Activated CD4-positive, alpha-beta memory T cell treated with anti-CD3 and anti-CD28 coated beads, Interleukin-2, amount 10 ng/mL, durations not matched to agents 7 days and 5 days (primary cell): ENCODE results near the gene REPS2. TPM values are rescaled to one million over a fixed set of nuclear protein-coding genes. Genes with fewer than 3 reads are reported as not detected.

Source experiments
- CTCF ChIA-PET: fragments of 350-600 bp; sonication (Branson Sonifier 250); formaldehyde crosslinking; loops from one replicate; lab custom pipeline; 2021; ENCODE audit warnings: antibody characterized with exemption, inconsistent platforms; lab: Charles Lee
- POLR2A ChIA-PET: fragments of 350-600 bp; sonication (Branson Sonifier 250); formaldehyde crosslinking; loops from one replicate; lab custom pipeline; 2021; ENCODE audit warnings: antibody characterized with exemption; lab: Charles Lee
- DNase-seq: peaks from one replicate; pipeline ENCODE4 v3.0.0-alpha.2; 2020
- H3K27ac Mint-ChIP-seq: one replicate; pipeline ENCODE4 v1.8.0; 2021; ENCODE audit warnings: mild to moderate bottlenecking, mixed read lengths
- H3K27me3 Mint-ChIP-seq: one replicate; pipeline ENCODE4 v1.8.0; 2021; ENCODE audit warnings: mixed read lengths
- H3K36me3 Mint-ChIP-seq: one replicate; pipeline ENCODE4 v1.8.0; 2021; ENCODE audit warnings: low read depth, mixed read lengths
- H3K4me1 Mint-ChIP-seq: one replicate; pipeline ENCODE4 v1.8.0; 2021; ENCODE audit warnings: mixed read lengths
- H3K4me3 Mint-ChIP-seq: one replicate; pipeline ENCODE4 v1.8.0; 2021; ENCODE audit warnings: mild to moderate bottlenecking, mixed read lengths
- H3K9me3 Mint-ChIP-seq: one replicate; pipeline ENCODE4 v1.8.0; 2021; ENCODE audit warnings: mixed read lengths
- total RNA-seq, 2 experiments: library from RNA; stranded (reverse); gene quantifications; one replicate each; pipeline ENCODE4 v1.2.3, GENCODE V29; 2021

REPS2 gene
- total RNA-seq, 2 experiments from 2014 or later: 0.10 TPM

DNA sequence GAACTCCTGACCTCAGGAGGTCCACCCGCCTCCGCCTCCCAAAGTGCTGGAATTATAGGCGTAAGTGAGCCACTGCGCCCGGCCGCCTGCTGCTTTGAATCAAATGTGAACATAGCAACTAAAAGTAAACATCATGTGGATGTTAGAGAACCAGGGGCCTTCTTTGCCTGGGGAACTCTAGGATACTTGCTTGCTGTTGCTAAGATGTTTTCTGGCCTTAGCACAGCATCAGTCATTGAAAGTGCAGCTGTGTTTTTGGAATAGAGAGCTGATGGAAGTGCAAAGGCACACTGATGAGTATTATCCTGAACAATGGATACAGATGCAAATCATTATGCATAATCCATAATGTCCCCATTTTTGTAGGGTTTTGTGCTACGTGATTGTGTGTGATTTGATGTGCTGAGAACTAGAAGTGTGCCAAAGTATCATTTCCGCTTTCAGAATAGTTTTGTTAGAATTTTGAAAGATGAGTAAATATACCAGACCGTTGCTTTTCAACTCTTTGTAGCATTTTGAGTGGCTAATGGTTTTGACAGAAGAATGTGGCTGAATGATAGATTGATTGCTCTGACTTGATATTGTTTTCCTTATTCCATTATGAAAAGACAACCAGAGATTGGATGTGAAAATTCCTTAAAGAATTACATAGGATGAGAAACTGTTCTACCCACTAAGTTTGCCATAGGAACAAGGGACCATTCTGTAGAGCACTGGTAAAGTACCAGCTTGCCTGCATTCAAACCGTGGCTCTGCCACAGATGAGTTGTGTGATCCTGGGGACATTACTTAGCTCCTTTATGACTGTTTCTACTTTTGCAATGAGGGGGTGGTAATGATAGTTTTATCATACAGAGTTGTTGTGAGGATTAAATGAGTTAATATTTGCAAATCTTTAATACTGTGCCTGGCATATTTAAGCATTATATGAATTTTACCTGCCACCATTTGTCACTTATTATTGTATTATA is 74.7 kb downstream of the REPS2 start:
- no peak for DNase-seq
- CTCF ChIA-PET: no interaction called here
- Mint-ChIP-seq H3K36me3 (no peaks in the 10 kb centered on the region), H3K4me1 (no peaks in the 10 kb centered on the region), H3K27ac (no peak overlapping the region), H3K4me3 (no peak overlapping the region), H3K9me3 (no peaks in the 10 kb centered on the region), H3K27me3 (no peaks in the 10 kb centered on the region)
- POLR2A ChIA-PET: no interaction called here

DNA sequence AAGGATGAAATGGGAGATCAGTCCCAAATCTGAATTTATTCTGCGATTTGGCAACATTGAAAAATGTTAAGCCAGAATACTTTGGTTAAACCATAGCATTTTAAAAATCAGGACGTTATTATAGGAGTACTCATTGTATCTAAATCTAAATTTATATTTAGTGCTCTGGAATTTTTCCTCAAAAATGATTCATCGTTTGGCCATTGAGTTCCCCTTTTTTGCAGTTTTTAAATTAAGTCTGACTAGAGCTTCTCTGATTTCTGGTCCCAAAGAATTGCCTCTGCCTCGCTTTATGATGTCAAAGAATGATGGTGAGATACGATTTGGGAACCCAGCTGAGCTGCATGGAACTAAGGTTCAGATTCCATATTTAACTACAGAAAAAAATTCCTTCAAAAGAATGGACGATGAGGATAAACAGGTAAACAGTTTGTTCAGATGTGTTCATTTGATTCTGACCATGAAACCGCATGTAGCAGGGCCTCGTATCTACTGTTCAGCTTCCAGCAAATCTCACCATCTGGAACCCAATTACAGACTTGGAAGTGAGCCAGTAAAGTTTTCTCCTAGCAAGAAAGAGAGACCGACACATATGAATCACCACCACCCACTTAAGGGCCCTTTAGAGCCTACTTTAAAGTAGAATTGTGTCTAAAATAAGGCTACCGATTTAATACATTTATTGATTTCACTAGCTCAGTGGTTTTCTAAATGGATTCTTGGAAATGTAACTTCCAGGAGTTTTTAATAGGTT is 75.6 kb downstream of the REPS2 start:
- Mint-ChIP-seq H3K27me3 (no peaks in the 10 kb centered on the region), H3K4me3 (no peak overlapping the region), H3K27ac (no peak overlapping the region), H3K36me3 (no peaks in the 10 kb centered on the region), H3K4me1 (no peaks in the 10 kb centered on the region), H3K9me3 (no peaks in the 10 kb centered on the region)
- CTCF ChIA-PET: no interaction called here
- POLR2A ChIA-PET: no interaction called here
- no peak for DNase-seq

DNA sequence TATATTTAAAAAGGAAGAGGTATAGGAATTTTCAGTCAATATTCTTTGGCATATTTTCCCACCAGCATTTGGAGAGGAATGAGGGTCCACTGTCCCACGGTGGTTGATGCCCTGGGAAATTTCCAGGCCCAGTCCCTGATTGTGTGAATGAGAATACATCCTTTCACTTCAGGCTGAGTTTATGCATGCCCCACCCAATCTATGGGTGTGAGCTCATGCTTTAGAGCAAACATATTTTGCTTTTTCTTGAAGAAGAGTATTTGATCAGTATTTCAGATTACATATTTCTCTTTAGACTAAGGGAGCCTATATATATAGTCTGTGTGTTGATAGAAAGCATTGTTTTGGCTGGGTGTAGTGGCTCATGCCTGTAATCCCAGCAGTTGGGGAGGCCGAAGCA is 77.2 kb downstream of the REPS2 start:
- H3K27ac Mint-ChIP-seq: no peak overlapping the region
- ChIA-PET POLR2A (no interaction called here), CTCF (no interaction called here)
- no peak for DNase-seq
- no peaks in the 10 kb centered on the region for H3K9me3 Mint-ChIP-seq
- H3K36me3 Mint-ChIP-seq: no peaks in the 10 kb centered on the region
- no peak overlapping the region for H3K4me3 Mint-ChIP-seq
- no peaks in the 10 kb centered on the region for H3K4me1 Mint-ChIP-seq
- no peaks in the 10 kb centered on the region for H3K27me3 Mint-ChIP-seq

DNA sequence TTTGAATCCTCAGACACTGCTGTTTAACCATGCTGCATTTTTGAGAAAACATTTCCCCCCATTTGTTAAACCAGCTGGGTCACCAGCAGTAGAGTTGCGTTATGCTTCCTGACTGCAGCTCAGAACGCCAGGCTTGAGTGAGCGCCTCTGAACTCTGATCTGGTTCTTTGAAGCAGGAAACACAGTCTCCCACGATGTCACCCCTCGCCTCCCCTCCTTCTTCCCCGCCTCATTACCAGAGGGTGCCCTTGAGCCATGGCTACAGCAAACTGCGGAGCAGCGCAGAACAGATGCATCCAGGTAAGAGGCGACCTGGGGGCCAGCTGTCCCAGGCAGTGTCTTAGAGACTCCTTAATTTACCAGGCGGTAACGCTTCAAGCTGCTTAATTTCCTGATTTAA is 78.4 kb downstream of the REPS2 start:
- H3K4me3 Mint-ChIP-seq: no peak overlapping the region
- H3K9me3 Mint-ChIP-seq: no peaks in the 10 kb centered on the region
- H3K27me3 Mint-ChIP-seq: no peaks in the 10 kb centered on the region
- no peak overlapping the region for H3K27ac Mint-ChIP-seq
- no peaks in the 10 kb centered on the region for H3K36me3 Mint-ChIP-seq
- DNase-seq: no peak
- no peaks in the 10 kb centered on the region for H3K4me1 Mint-ChIP-seq
- ChIA-PET CTCF (interaction anchor here (0.6 to 1.0 kb wide), 2 partner anchors 20 to 22 kb away, joined by 3 read pairs; no protein-coding TSS in a partner anchor), POLR2A (no interaction called here)

DNA sequence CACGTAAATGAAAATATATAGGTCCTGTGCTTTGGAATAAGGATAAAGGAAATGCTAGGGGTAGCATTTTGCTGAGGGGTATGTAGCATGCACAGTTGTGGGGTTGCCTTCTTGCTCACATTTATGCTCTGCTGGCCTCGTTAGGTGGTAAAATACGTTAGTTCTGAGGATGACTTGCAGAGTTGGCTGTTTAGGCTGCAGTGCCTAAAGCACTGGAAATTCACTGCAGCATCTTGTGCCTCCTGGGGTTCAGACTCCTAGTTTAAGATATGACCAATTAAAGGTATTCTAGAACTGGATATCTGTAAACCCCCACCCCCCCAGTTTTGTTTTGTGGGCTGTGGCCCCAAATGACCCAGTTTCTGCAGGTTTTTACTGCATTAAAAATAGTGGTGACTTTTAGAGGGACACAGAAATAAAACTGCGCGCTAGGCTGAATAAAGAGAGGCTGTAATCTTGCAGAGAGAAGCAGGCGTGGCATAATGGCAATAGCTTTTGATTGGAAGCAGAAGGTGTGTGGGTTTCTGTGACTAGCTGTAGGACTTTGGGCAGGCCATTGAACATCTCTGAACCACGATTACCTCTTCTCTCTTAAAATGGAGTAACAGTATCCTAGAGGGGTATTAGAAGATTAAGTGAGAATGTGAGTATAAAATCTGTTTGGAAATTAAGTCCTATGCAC is 79.3 kb downstream of the REPS2 start:
- Mint-ChIP-seq H3K9me3 (no peaks in the 10 kb centered on the region), H3K27ac (no peak overlapping the region), H3K27me3 (peaks cover 2% of the 10 kb centered on the region), H3K4me3 (no peak overlapping the region), H3K4me1 (no peaks in the 10 kb centered on the region), H3K36me3 (no peaks in the 10 kb centered on the region)
- POLR2A ChIA-PET: no interaction called here
- CTCF ChIA-PET: no interaction called here
- DNase-seq: no peak

DNA sequence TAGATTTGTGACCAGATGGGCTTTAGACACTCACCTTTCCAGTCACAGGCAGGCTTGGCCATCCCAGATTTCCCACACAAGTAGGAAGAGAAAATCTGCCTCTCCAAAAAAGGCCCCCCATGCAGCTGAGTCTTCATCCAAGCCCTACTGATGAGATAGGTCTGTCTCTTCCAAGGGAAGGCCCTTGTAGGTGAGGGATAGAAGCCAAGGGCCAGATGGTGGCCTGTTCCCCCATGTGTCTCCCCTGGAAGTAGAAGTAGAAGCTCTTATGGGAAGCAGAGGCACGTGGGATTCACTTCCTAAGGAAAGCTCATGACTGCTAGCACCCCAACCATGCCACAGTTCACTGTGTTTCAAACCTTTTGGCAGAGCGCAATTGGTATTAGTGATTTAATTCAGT is 81.5 kb downstream of the REPS2 start:
- H3K4me3 Mint-ChIP-seq: no peak overlapping the region
- ChIA-PET CTCF (interaction anchor here (0.5 kb wide), 1 partner anchor 143 kb away, joined by 4 read pairs; no protein-coding TSS in a partner anchor), POLR2A (no interaction called here)
- DNase-seq: no peak
- peaks cover 2% of the 10 kb centered on the region for H3K27me3 Mint-ChIP-seq
- no peaks in the 10 kb centered on the region for H3K4me1 Mint-ChIP-seq
- no peak overlapping the region for H3K27ac Mint-ChIP-seq
- no peaks in the 10 kb centered on the region for H3K36me3 Mint-ChIP-seq
- no peaks in the 10 kb centered on the region for H3K9me3 Mint-ChIP-seq

DNA sequence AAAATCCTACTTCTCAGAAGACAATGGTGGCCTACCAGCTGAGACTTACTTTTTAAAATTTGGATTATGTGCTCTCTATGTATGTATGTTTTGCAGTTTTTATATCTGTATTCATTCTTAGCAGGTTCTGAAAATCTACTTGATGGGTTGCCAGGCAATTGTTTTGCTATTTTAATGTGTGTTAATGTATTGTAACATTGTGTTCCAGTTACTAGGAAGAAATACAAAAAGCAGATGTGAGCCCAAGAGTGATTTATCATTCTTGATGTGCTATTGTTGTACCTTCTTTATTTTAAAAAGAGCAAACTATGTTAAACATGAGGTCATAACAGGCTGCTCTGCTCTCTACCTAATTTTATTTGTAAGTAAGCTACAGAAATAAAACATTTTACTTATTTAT is 81.9 kb downstream of the REPS2 start:
- no peaks in the 10 kb centered on the region for H3K36me3 Mint-ChIP-seq
- H3K9me3 Mint-ChIP-seq: no peaks in the 10 kb centered on the region
- POLR2A ChIA-PET: no interaction called here
- H3K27ac Mint-ChIP-seq: no peak overlapping the region
- CTCF ChIA-PET: interaction anchor here (0.5 kb wide), 1 partner anchor 144 kb away, joined by 4 read pairs; no protein-coding TSS in a partner anchor
- no peak for DNase-seq
- H3K4me3 Mint-ChIP-seq: no peak overlapping the region
- H3K4me1 Mint-ChIP-seq: no peaks in the 10 kb centered on the region
- peaks cover 2% of the 10 kb centered on the region for H3K27me3 Mint-ChIP-seq

DNA sequence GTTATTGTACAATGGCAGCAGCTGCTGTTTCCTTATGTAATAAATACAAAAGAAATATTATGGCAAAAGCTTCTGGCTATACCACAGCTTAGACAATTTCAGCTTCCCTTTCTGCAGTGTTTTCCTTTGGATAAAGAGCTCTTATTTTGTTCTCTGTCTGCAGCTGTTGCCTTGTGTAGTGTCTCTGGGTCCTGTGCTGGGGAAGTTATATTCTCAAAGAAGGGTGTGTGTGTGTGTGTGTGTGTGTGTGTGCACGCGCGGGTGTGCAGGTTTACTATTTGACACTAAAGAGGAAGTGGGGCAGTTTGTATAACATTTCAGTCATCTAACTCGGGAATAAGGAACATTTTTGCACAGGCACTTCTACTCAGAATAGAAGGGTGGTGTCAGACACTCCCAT is 83.6 kb downstream of the REPS2 start:
- no peaks in the 10 kb centered on the region for H3K9me3 Mint-ChIP-seq
- peaks cover 2% of the 10 kb centered on the region for H3K27me3 Mint-ChIP-seq
- ChIA-PET POLR2A (no interaction called here), CTCF (interaction anchor here (2.5 kb wide), 1 partner anchor 16 kb away, joined by 7 read pairs; no protein-coding TSS in a partner anchor)
- H3K36me3 Mint-ChIP-seq: no peaks in the 10 kb centered on the region
- no peaks in the 10 kb centered on the region for H3K4me1 Mint-ChIP-seq
- H3K27ac Mint-ChIP-seq: no peak overlapping the region
- no peak for DNase-seq
- H3K4me3 Mint-ChIP-seq: no peak overlapping the region

DNA sequence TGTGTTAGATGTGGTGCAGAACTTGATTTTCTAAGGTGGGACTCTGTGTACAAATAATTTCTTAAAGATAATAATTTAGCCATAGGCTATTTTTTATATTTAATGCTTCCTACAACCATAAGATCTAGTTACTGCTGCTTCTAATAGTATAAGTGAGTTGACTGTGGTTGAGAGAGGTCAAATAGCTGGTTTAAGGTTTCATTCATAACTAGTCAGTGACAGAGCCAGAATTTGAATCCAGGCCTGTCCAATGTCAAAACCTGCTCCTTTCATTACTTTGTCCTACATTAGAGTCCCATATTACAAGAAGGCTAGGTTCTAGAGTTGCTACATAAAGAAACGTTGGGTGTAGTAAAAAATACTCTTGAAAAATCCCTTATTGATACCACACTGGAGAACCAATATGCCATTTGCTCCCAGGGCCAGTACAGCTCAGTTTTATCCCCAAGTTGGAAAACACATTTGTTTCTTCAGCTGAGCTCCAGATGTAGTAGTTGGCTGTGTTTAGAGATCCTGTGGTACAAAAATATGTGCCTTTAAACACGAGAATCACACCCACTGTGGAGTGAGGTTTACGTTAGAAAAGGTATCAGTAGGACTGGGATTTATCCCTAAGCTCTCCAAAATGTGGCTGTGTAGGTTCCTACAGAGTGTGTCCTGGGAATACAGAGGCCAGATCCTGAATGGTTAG is 84.3 kb downstream of the REPS2 start:
- Mint-ChIP-seq H3K36me3 (no peaks in the 10 kb centered on the region), H3K4me3 (no peak overlapping the region), H3K27me3 (peaks cover 2% of the 10 kb centered on the region), H3K9me3 (no peaks in the 10 kb centered on the region), H3K4me1 (no peaks in the 10 kb centered on the region), H3K27ac (no peak overlapping the region)
- ChIA-PET CTCF (interaction anchor here (2.5 kb wide), 1 partner anchor 16 kb away, joined by 7 read pairs; no protein-coding TSS in a partner anchor), POLR2A (no interaction called here)
- DNase-seq: no peak

DNA sequence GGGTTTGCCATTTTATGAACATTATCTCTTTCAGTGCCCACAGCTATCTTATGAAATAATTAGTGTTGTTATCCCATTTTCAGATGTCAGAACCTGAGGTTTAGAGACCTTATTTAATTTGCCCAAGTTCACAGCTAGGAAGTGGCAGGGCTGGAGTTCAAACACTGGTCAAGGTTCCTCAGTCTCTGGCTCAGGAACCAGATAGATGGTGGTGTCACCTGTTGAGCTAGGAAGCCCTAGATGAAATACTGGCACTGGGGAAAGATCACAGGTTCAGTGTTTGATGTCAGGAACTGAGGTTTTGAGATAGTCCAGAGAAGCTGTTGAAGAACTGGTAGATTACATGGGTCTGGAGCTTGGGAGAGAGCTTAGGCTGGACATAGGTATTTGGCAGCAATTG is 85.4 kb downstream of the REPS2 start:
- Mint-ChIP-seq H3K4me1 (peaks cover 6% of the 10 kb centered on the region), H3K9me3 (no peaks in the 10 kb centered on the region), H3K27ac (no peak overlapping the region), H3K36me3 (no peaks in the 10 kb centered on the region), H3K4me3 (no peak overlapping the region), H3K27me3 (peaks cover 2% of the 10 kb centered on the region)
- POLR2A ChIA-PET: no interaction called here
- DNase-seq: no peak
- CTCF ChIA-PET: interaction anchor here (2.5 kb wide), 1 partner anchor 15 kb away, joined by 7 read pairs; no protein-coding TSS in a partner anchor

DNA sequence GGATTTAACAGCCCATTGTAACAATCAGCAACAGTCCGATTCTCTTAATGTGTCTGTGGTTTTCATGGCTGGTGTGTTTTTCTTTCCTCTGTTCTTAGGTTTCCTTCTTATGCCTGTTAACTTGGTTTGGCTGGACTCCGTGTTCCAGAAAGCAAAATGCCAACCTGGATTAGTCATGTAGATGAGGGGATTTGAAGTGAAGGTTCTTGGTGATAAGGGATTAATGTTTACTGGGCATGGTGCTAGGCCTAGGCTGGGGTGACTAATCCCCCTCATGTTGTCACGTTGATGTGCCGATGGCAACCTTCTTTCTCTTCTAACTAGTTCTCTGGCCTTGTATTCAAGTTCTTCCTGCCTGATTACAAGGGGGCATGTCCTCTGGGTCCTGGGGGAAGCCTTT is 85.9 kb downstream of the REPS2 start:
- POLR2A ChIA-PET: no interaction called here

DNA sequence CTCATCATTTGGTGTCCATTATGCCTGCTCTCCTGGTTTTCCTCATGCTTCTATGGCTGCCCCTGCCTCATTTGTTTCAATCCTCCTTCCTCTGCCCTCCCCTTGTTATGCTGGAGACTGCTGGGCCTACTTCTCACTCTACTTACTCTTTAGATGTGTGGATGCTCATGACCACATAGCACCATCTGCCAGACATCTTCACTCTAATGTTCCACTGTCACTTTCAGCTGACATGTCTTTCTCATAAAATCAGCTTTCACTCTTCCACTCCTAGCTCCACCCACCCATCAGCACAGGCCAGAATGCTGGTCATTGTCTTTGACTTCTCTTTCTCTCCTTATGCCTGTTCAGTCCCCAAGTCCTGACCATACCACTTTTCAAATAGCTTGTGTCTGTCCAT is 86.8 kb downstream of the REPS2 start:
- no peak overlapping the region for H3K4me3 Mint-ChIP-seq
- H3K36me3 Mint-ChIP-seq: no peaks in the 10 kb centered on the region
- peaks cover 2% of the 10 kb centered on the region for H3K27me3 Mint-ChIP-seq
- H3K9me3 Mint-ChIP-seq: no peaks in the 10 kb centered on the region
- peaks cover 6% of the 10 kb centered on the region for H3K4me1 Mint-ChIP-seq
- DNase-seq: no peak
- no peak overlapping the region for H3K27ac Mint-ChIP-seq
- ChIA-PET POLR2A (no interaction called here), CTCF (no interaction called here)

More for the DNA sequence above, 85.9 kb downstream of the REPS2 start:
- Mint-ChIP-seq H3K36me3 (no peaks in the 10 kb centered on the region), H3K27me3 (peaks cover 2% of the 10 kb centered on the region), H3K9me3 (no peaks in the 10 kb centered on the region), H3K4me3 (no peak overlapping the region), H3K4me1 (peaks cover 6% of the 10 kb centered on the region), H3K27ac (no peak overlapping the region)
- DNase-seq: no peak
- CTCF ChIA-PET: no interaction called here
